HL-60 (cell line): Measurements from ENCODE around the gene SHISA2.

Experiments used
- DNase-seq, 2 experiments: peaks; one replicate each; pipeline ENCODE4 v3.0.0-alpha.2; 2010 to 2020; ENCODE audit warnings: low read depth in 1 of 2, low spot score in 1 of 2
- H3K27ac ChIP-seq: fragments of 250-450 bp; sonication (Bioruptor Pico); replicated peaks from 2 replicates; pipeline ENCODE4 v1.5.1; 2020; ENCODE audit warnings: mild to moderate bottlenecking, moderate library complexity
- H3K27me3 ChIP-seq: fragments of 250-450 bp; sonication (Bioruptor Pico); 2 replicates; pipeline ENCODE4 v1.5.1; 2021; ENCODE audit warnings: mild to moderate bottlenecking, moderate library complexity; ENCODE audit not compliant: insufficient read depth, poor library complexity, severe bottlenecking
- H3K4me3 ChIP-seq: replicated peaks from 2 replicates; pipeline ENCODE4 v1.5.1; 2011; ENCODE audit warnings: mild to moderate bottlenecking, control low read depth, low read length; ENCODE audit not compliant: insufficient read depth
- CTCF ChIP-seq: IDR thresholded peaks from one replicate; pipeline ENCODE4 v1.5.1; 2011; ENCODE audit warnings: low read length, control low read depth, inconsistent platforms; ENCODE audit not compliant: insufficient read depth
- GABPA ChIP-seq: IDR thresholded peaks from 2 replicates; pipeline ENCODE4 v1.6.1; 2012; ENCODE audit warnings: low read depth
- POLR2AphosphoS5 ChIP-seq: IDR thresholded peaks from 2 replicates; pipeline ENCODE4 v1.6.1; 2012; ENCODE audit warnings: low read depth
- REST ChIP-seq: IDR thresholded peaks from 2 replicates; pipeline ENCODE4 v1.6.1; 2012; ENCODE audit warnings: low read depth; ENCODE audit not compliant: insufficient replicate concordance
- SPI1 ChIP-seq: IDR thresholded peaks from 2 replicates; pipeline ENCODE4 v1.6.1; 2012; ENCODE audit warnings: low read depth, mild to moderate bottlenecking, borderline replicate concordance

SHISA2 gene

GRCh38 chr13:26045142-26045541 lies 6.7 kb downstream of the SHISA2 start:
- no peak overlapping the region for H3K27ac ChIP-seq
- H3K4me3 ChIP-seq = no peak overlapping the region
- no peak for DNase-seq
- TF ChIP-seq CTCF = no peak
- peaks cover 25% of the 10 kb centered on the region for H3K27me3 ChIP-seq

- TF ChIP-seq CTCF (no peak), SPI1 (no peak), GABPA (no peak), REST (no peak), POLR2AphosphoS5 (no peak)
- no peak overlapping the region for H3K27ac ChIP-seq
- no peak for DNase-seq
- H3K4me3 ChIP-seq = no peak overlapping the region
- peaks cover 8% of the 10 kb centered on the region for H3K27me3 ChIP-seq
Measured at GRCh38 chr13:26042785-26043184, 9.0 kb downstream of the SHISA2 start.

- TF ChIP-seq CTCF (no peak), GABPA (no peak), POLR2AphosphoS5 (no peak), SPI1 (no peak), REST (no peak)
- H3K27me3 ChIP-seq = no peaks in the 10 kb centered on the region
- no peak overlapping the region for H3K27ac ChIP-seq
- DNase-seq = no peak
- H3K4me3 ChIP-seq = no peak overlapping the region
Measured at GRCh38 chr13:26041444-26041843, 10.4 kb downstream of the SHISA2 start.

GRCh38 chr13:26038931-26039475 lies 12.8 kb downstream of the SHISA2 start:
- no peaks in the 10 kb centered on the region for H3K27me3 ChIP-seq
- H3K4me3 ChIP-seq = no peak overlapping the region
- H3K27ac ChIP-seq = no peak overlapping the region
- TF ChIP-seq GABPA (no peak), POLR2AphosphoS5 (no peak)
- no peak for DNase-seq
